Left ventricle myocardium inferior (tissue), 1 donor: ENCODE data around the gene RGCC. TPM values are rescaled to one million over a fixed set of nuclear protein-coding genes. Genes with fewer than 3 reads are reported as not detected.

Experiments used
- DNase-seq: peaks from one replicate; pipeline ENCODE4 v3.0.0-alpha.2; 2020
- H3K27ac ChIP-seq: fragments of 200-600 bp; replicated peaks from 2 replicates; pipeline ENCODE4 v1.8.0; 2021
- H3K27me3 ChIP-seq: fragments of 200-600 bp; 2 replicates; pipeline ENCODE4 v1.8.0; 2021; ENCODE audit warnings: low read depth
- H3K36me3 ChIP-seq: fragments of 200-600 bp; 2 replicates; pipeline ENCODE4 v1.8.0; 2021
- H3K4me1 ChIP-seq: fragments of 200-600 bp; 2 replicates; pipeline ENCODE4 v1.8.0; 2021
- H3K4me3 ChIP-seq: fragments of 200-600 bp; 2 replicates; pipeline ENCODE4 v1.8.0; 2021; ENCODE audit warnings: mild to moderate bottlenecking, moderate library complexity
- H3K9me3 ChIP-seq: fragments of 200-600 bp; replicated peaks from 2 replicates; pipeline ENCODE4 v1.8.0; 2021
- CTCF ChIP-seq: fragments of 200-600 bp; IDR thresholded peaks from 2 replicates; pipeline ENCODE4 v1.8.0; 2021; ENCODE audit warnings: antibody characterized with exemption, mild to moderate bottlenecking, borderline replicate concordance
- intact Hi-C: fragments of 100-400 bp; cut with micrococcal nuclease; formaldehyde crosslinking; loops from one replicate; pipeline ENCODE4 v1.11.0; 2022
- total RNA-seq: library from RNA; stranded (reverse); fragmentation: NEBNext Ultra II Directional; extraction: Animal tissue kit (Norgen Biotek cat#: 25700); gene quantifications from one replicate; pipeline ENCODE4 v1.2.1, GENCODE V29; 2021
- donor health status: DM: no; HTN: yes; CAD: no; lungs with severe emphysema.

Gene RGCC
- total RNA-seq, 1 donor from 2014 or later = 45.8 TPM

- Histone ChIP-seq H3K4me3 (no peak overlapping the region), H3K36me3 (no peaks in the 10 kb centered on the region), H3K9me3 (peaks cover 5% of the 10 kb centered on the region), H3K27me3 (no peaks in the 10 kb centered on the region), H3K4me1 (no peaks in the 10 kb centered on the region), H3K27ac (no peak overlapping the region)
- no peak for DNase-seq
- intact Hi-C loops = loop anchor here (10.0 kb wide), 1 partner anchor 243 kb away; no protein-coding TSS in a partner anchor
- peak; percentile 50 for TF ChIP-seq CTCF
Measured at GRCh38 chr13:41411522-41411921, 45.8 kb upstream of the RGCC start.

- intact Hi-C loops = loop anchor here (10.0 kb wide), 1 partner anchor 241 kb away; no protein-coding TSS in a partner anchor
- no peak for DNase-seq
Measured at GRCh38 chr13:41413872-41414271, 43.5 kb upstream of the RGCC start.

GRCh38 chr13:41416276-41416675 lies 41.1 kb upstream of the RGCC start:
- H3K27me3 ChIP-seq = no peaks in the 10 kb centered on the region
- TF ChIP-seq CTCF = no peak
- H3K36me3 ChIP-seq = no peaks in the 10 kb centered on the region
- intact Hi-C loops = loop anchor here (10.0 kb wide), 1 partner anchor 239 kb away; no protein-coding TSS in a partner anchor
- no peak overlapping the region for H3K27ac ChIP-seq
- H3K9me3 ChIP-seq = no peaks in the 10 kb centered on the region
- H3K4me3 ChIP-seq = no peak overlapping the region
- no peaks in the 10 kb centered on the region for H3K4me1 ChIP-seq
- no peak for DNase-seq

More at GRCh38 chr13:41413872-41414271, 43.5 kb upstream of the RGCC start:
- H3K27ac ChIP-seq = no peak overlapping the region
- no peaks in the 10 kb centered on the region for H3K36me3 ChIP-seq
- no peaks in the 10 kb centered on the region for H3K9me3 ChIP-seq
- no peaks in the 10 kb centered on the region for H3K4me1 ChIP-seq
- no peak for TF ChIP-seq CTCF
- no peaks in the 10 kb centered on the region for H3K27me3 ChIP-seq
- no peak overlapping the region for H3K4me3 ChIP-seq

GRCh38 chr13:41418027-41418426 lies 39.3 kb upstream of the RGCC start:
- Histone ChIP-seq H3K36me3 (no peaks in the 10 kb centered on the region), H3K27me3 (no peaks in the 10 kb centered on the region), H3K4me3 (no peak overlapping the region), H3K27ac (no peak overlapping the region), H3K4me1 (no peaks in the 10 kb centered on the region), H3K9me3 (no peaks in the 10 kb centered on the region)
- intact Hi-C loops = loop anchor here (10.0 kb wide), 1 partner anchor 237 kb away; no protein-coding TSS in a partner anchor
- no peak for TF ChIP-seq CTCF
- DNase-seq = no peak

GRCh38 chr13:41418731-41419130 lies 38.6 kb upstream of the RGCC start:
- Histone ChIP-seq H3K27me3 (no peaks in the 10 kb centered on the region), H3K36me3 (no peaks in the 10 kb centered on the region), H3K27ac (no peak overlapping the region), H3K9me3 (no peaks in the 10 kb centered on the region), H3K4me1 (no peaks in the 10 kb centered on the region), H3K4me3 (no peak overlapping the region)
- intact Hi-C loops = loop anchor here (10.0 kb wide), 1 partner anchor 236 kb away; no protein-coding TSS in a partner anchor
- no peak for TF ChIP-seq CTCF
- no peak for DNase-seq
